Smooth muscle cell (in vitro differentiated cells): Measurements from ENCODE around the gene TNRC18. TPM values are rescaled to one million over a fixed set of nuclear protein-coding genes. Genes with fewer than 3 reads are reported as not detected.

Experiments used
- DNase-seq: peaks from one replicate; lab custom pipeline; 2025; ENCODE audit not compliant: unreplicated experiment; lab: John Stamatoyannopoulos, UW
- H2AFZ ChIP-seq: fragments of 200-600 bp; sonication (generic); 2 replicates; pipeline ENCODE4 v1.6.0; 2016; ENCODE audit warnings: antibody characterized with exemption, low read depth, mild to moderate bottlenecking
- H3F3A ChIP-seq: fragments of 200-600 bp; sonication (generic); 2 replicates; pipeline ENCODE4 v1.6.0; 2017; ENCODE audit warnings: antibody characterized with exemption, low read depth
- H3K27ac ChIP-seq: fragments of 200-600 bp; sonication (generic); 2 replicates; pipeline ENCODE4 v1.5.1; 2016; ENCODE audit warnings: low read depth, mild to moderate bottlenecking
- H3K27me3 ChIP-seq: fragments of 200-600 bp; sonication (generic); 2 replicates; pipeline ENCODE4 v1.6.1; 2016; ENCODE audit warnings: low read depth, mild to moderate bottlenecking
- H3K36me3 ChIP-seq: fragments of 200-600 bp; sonication (generic); 2 replicates; pipeline ENCODE4 v1.5.1; 2016; ENCODE audit warnings: low read depth
- H3K4me1 ChIP-seq: fragments of 200-600 bp; sonication (generic); 2 replicates; pipeline ENCODE4 v1.5.1; 2016; ENCODE audit warnings: low read depth
- H3K4me2 ChIP-seq: fragments of 200-600 bp; sonication (generic); 2 replicates; pipeline ENCODE4 v1.6.0; 2016; ENCODE audit warnings: mild to moderate bottlenecking
- H3K4me3 ChIP-seq: fragments of 200-600 bp; sonication (generic); 2 replicates; pipeline ENCODE4 v1.5.1; 2016; ENCODE audit warnings: mild to moderate bottlenecking
- H3K79me2 ChIP-seq: fragments of 200-600 bp; sonication (generic); 2 replicates; pipeline ENCODE4 v1.6.0; 2016; ENCODE audit warnings: low read depth, mild to moderate bottlenecking
- H3K9ac ChIP-seq: fragments of 200-600 bp; sonication (generic); 2 replicates; pipeline ENCODE4 v1.6.0; 2016; ENCODE audit warnings: low read depth
- H3K9me3 ChIP-seq: fragments of 200-600 bp; sonication (generic); replicated peaks from 2 replicates; pipeline ENCODE4 v1.5.1; 2016; ENCODE audit warnings: low read depth
- H4K20me1 ChIP-seq: fragments of 200-600 bp; sonication (generic); 2 replicates; pipeline ENCODE4 v1.6.0; 2016; ENCODE audit warnings: low read depth
- WGBS: methylation state at CpG from one replicate; pipeline ENCODE4 v1.1.7; 2016; ENCODE audit warnings: low lambda C conversion rate; 5-methylcytosine and 5-hydroxymethylcytosine counted together
- polyA plus RNA-seq: library from polyadenylated mRNA; unstranded; fragments of >200 nt; fragmentation: Nextera tagmentation; extraction: Ambion mirVana; gene quantifications from 2 replicates; pipeline ENCODE4 v1.2.1, GENCODE V29; 2016
- total RNA-seq: library from RNA; depleted of rRNA; stranded (reverse); fragments of >200 nt; gene quantifications from 2 replicates; pipeline ENCODE4 v1.2.3, GENCODE V29; 2014
- TF ChIP-seq, protein P1 (sequence below): fragments of 200-600 bp; sonication (generic); IDR thresholded peaks from 2 replicates; pipeline ENCODE4 v1.5.1; 2017; ENCODE audit warnings: borderline replicate concordance, mild to moderate bottlenecking, antibody characterized with exemption; ENCODE audit not compliant: insufficient read depth, poor library complexity, severe bottlenecking

TNRC18 gene
- total and polyA plus RNA-seq, 2 experiments from 2014 or later: 6.4 to 40.3 TPM

DNA sequence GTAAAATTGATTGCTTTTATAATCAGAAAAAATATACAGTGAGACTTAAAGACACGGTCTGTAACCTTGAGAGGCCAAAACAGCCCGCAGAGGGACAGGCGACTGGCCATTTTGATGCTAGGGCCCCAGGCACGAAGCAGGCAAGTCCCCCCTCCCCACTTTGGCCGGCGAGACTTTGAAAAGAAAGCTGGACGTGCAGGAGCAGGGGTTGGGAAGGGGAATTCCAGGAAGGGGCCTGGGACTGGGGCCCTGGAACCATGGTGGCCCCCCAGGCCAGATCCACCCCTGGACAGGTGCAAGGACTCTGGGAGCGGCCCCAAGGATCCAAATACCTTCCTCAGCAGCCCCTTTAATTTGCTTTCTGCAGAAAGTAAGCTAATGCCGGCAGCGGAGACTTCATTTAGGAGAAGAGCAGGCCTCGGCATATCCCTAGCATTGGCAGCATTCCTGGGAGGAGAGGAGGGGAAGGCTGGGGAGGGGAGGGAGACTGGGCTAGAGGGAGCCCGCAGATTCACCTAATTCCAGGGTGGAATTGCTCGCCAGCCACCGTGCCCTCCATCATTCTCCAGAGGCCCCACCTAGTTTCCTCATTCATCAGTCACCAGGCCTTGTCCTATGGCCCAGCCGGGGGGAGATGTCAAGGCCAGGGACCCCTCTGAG lies 24.9 kb upstream of the TNRC18 start:
- 67% methylated on average over 15 of the region's 15 CpGs for WGBS
- Histone ChIP-seq H3K27ac (no peak overlapping the region), H3K4me1 (peaks cover 5% of the 10 kb centered on the region), H3K9ac (no peak overlapping the region), H2AFZ (no peak overlapping the region), H3K4me2 (peak overlapping the region; percentile 13), H4K20me1 (peaks cover 20% of the 10 kb centered on the region), H3K9me3 (no peaks in the 10 kb centered on the region), H3K27me3 (no peaks in the 10 kb centered on the region), H3K4me3 (no peak overlapping the region), H3F3A (no peaks in the 10 kb centered on the region), H3K36me3 (no peaks in the 10 kb centered on the region), H3K79me2 (no peaks in the 10 kb centered on the region)
- no peak for DNase-seq
- TF ChIP-seq, protein P1, sequence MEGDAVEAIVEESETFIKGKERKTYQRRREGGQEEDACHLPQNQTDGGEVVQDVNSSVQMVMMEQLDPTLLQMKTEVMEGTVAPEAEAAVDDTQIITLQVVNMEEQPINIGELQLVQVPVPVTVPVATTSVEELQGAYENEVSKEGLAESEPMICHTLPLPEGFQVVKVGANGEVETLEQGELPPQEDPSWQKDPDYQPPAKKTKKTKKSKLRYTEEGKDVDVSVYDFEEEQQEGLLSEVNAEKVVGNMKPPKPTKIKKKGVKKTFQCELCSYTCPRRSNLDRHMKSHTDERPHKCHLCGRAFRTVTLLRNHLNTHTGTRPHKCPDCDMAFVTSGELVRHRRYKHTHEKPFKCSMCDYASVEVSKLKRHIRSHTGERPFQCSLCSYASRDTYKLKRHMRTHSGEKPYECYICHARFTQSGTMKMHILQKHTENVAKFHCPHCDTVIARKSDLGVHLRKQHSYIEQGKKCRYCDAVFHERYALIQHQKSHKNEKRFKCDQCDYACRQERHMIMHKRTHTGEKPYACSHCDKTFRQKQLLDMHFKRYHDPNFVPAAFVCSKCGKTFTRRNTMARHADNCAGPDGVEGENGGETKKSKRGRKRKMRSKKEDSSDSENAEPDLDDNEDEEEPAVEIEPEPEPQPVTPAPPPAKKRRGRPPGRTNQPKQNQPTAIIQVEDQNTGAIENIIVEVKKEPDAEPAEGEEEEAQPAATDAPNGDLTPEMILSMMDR: no peak

DNA sequence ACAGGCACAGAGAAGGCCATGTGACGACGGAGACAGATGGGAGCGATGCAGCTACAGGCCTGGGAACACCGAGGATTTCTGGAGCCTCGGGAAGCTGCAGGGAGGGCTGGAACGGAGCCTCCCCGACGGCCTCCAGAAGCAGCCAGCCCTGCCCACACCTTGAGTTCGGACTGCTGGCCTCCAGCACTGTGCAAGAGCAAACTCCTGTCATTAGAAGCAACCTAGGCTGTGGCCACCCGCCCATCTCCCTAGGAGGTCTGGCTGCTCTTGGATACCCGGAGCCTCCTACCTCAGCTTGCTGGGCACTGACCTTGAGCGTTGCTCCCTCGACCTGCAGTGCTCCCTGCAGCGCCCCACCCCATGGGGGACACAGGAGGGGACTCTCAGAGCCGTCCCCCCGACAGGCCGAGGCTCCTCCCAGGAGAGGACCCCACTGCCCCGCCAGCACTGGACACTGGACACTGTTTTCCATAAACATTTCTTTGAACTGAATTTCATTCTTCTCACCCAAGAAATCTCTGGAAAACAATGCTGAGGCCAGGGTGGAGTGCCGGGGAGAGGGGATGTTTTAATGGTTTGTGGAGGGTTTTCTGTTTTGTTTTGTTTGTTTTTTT lies 22.5 kb upstream of the TNRC18 start:
- Histone ChIP-seq H3K9ac (no peak overlapping the region), H3K4me2 (no peak overlapping the region), H3K27ac (no peak overlapping the region), H3K4me1 (no peaks in the 10 kb centered on the region), H2AFZ (no peak overlapping the region), H4K20me1 (peaks cover 19% of the 10 kb centered on the region), H3K4me3 (no peak overlapping the region), H3K79me2 (no peaks in the 10 kb centered on the region), H3K27me3 (no peaks in the 10 kb centered on the region), H3K36me3 (no peaks in the 10 kb centered on the region), H3K9me3 (no peaks in the 10 kb centered on the region), H3F3A (no peaks in the 10 kb centered on the region)
- DNase-seq: no peak
- WGBS: 85% methylated on average over 19 of the region's 19 CpGs
- TF ChIP-seq, protein P1: no peak

DNA sequence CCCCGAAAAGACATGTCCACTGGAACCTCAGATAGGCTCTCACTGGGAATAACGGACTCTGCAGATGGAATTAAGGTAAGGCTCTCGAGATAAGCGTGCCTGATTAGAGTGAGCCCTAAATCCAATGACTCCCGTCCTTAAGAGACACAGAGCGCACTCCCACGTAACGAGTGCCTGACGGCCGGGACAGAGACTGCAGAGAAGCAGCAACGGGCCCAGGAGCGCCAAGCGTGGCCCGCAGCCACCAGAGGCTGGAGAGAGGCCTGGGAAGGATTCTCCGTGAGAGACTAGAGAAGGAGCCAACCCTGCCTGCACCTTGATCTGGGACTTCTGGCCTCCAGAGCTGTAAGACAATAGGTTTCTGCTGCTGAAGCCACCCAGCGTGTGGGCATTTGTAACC lies 20.0 kb upstream of the TNRC18 start:
- WGBS: 89% methylated on average over 16 of the region's 16 CpGs
- no peak overlapping the region for H3K9ac ChIP-seq

More for the DNA sequence above, 20.0 kb upstream of the TNRC18 start:
- Histone ChIP-seq H3K79me2 (no peaks in the 10 kb centered on the region), H3K36me3 (no peaks in the 10 kb centered on the region), H2AFZ (no peak overlapping the region), H3K9me3 (no peaks in the 10 kb centered on the region), H3K27ac (no peak overlapping the region), H3K4me2 (no peak overlapping the region), H4K20me1 (peaks cover 21% of the 10 kb centered on the region), H3K27me3 (no peaks in the 10 kb centered on the region), H3K4me1 (no peaks in the 10 kb centered on the region), H3F3A (no peaks in the 10 kb centered on the region), H3K4me3 (no peak overlapping the region)
- TF ChIP-seq, protein P1: no peak
- DNase-seq: no peak
